Measurements from ENCODE around the gene KRT77. TPM values are rescaled to one million over a fixed set of nuclear protein-coding genes. Genes with fewer than 3 reads are reported as not detected.

The KRT77 gene
- total RNA-seq, 3 donors from 2014 or later (not counting 1 experiment from before 2014, with no cell fraction given) = not detected

DNA sequence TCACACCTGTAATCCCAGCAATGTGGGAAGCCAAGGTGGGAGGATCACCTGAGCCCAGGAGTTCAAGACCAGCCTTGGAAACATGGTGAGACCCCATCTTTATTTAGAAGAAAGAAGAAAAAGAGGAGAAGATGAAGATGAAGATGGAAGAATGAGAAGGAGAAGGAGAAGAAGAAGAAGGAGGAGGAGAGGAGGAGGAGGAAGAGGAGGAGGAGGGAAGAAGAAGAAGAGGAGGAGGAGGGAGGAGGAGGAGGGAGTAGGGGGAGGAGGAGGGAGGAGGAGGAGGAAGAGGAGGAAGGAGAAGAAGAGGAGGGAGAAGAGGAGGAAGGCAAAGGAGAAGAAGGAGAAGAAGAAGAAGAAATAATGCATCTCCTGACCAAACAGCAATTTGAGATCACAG is 14.1 kb downstream of the KRT77 start:
- peak overlapping the region; percentile 37 for H3K4me3 Mint-ChIP-seq
- H3K27ac Mint-ChIP-seq = no peak overlapping the region
- H3K4me1 Mint-ChIP-seq = peaks cover 43 to 59% of the 10 kb centered on the region in 2 donors

GRCh38 chr12:52688481-52688880 is 14.8 kb downstream of the KRT77 start:
- intact Hi-C loops (cut with micrococcal nuclease) = no loop called here
- Histone ChIP-seq H3K9me3 (ENCODE audit: control insufficient read depth, insufficient read depth, low read length) (no peaks in the 10 kb centered on the region), H3K36me3 (ENCODE audit: control insufficient read depth, insufficient read depth, low read length) (no peaks in the 10 kb centered on the region), H3K4me1 (ENCODE audit: control insufficient read depth, insufficient read depth, low read length) (peaks cover 23% of the 10 kb centered on the region), H3K4me3 (ENCODE audit: low read length) (no peak overlapping the region), H3K27me3 (ENCODE audit: control insufficient read depth, insufficient read depth, low read length) (peaks cover 7% of the 10 kb centered on the region), H3K27ac (ENCODE audit: low read length) (no peak overlapping the region)
- H3K9me3 Mint-ChIP-seq = no peaks in the 10 kb centered on the region
- ATAC-seq (no peak), DNase-seq (no peak)
- peak overlapping the region in 1 of 2 donors; percentile 76 for H3K27ac Mint-ChIP-seq
- peak overlapping the region; percentile 37 for H3K4me3 Mint-ChIP-seq
- H3K27me3 Mint-ChIP-seq (ENCODE audit: low read depth in 2 of 2) = peaks cover 0 to 33% of the 10 kb centered on the region in 2 donors
- peaks cover 42 to 67% of the 10 kb centered on the region in 2 donors for H3K4me1 Mint-ChIP-seq
- H3K36me3 Mint-ChIP-seq = no peaks in the 10 kb centered on the region
- no peak for TF ChIP-seq CTCF (IDR thresholded peaks at IDR 0.05)
- WGBS (ENCODE audit: insufficient coverage) = 76% methylated on average over 2 of the region's 2 CpGs

More for the DNA sequence above, 14.1 kb downstream of the KRT77 start:
- Histone ChIP-seq H3K27ac (ENCODE audit: low read length) (no peak overlapping the region), H3K27me3 (ENCODE audit: control insufficient read depth, insufficient read depth, low read length) (peaks cover 7% of the 10 kb centered on the region), H3K4me1 (ENCODE audit: control insufficient read depth, insufficient read depth, low read length) (peaks cover 23% of the 10 kb centered on the region), H3K9me3 (ENCODE audit: control insufficient read depth, insufficient read depth, low read length) (no peaks in the 10 kb centered on the region), H3K4me3 (ENCODE audit: low read length) (no peak overlapping the region), H3K36me3 (ENCODE audit: control insufficient read depth, insufficient read depth, low read length) (no peaks in the 10 kb centered on the region)
- no peak for TF ChIP-seq CTCF (IDR thresholded peaks at IDR 0.05)
- intact Hi-C loops (cut with micrococcal nuclease) = no loop called here
- ATAC-seq (no peak), DNase-seq (no peak)
- Mint-ChIP-seq H3K36me3 (no peaks in the 10 kb centered on the region), H3K9me3 (no peaks in the 10 kb centered on the region), H3K27me3 (ENCODE audit: low read depth in 2 of 2) (peaks cover 0 to 27% of the 10 kb centered on the region in 2 donors)

- intact Hi-C loops (cut with micrococcal nuclease) = no loop called here
- H3K36me3 ChIP-seq (ENCODE audit: control insufficient read depth, insufficient read depth, low read length) = no peaks in the 10 kb centered on the region
- H3K27ac ChIP-seq (ENCODE audit: low read length) = no peak overlapping the region
- peaks cover 0 to 28% of the 10 kb centered on the region in 2 donors for H3K27me3 Mint-ChIP-seq (ENCODE audit: low read depth in 2 of 2)
- TF ChIP-seq CTCF (IDR thresholded peaks at IDR 0.05) = no peak
- peaks cover 23% of the 10 kb centered on the region for H3K4me1 ChIP-seq (ENCODE audit: control insufficient read depth, insufficient read depth, low read length)
- 64% methylated on average over 7 of the region's 8 CpGs for WGBS (ENCODE audit: insufficient coverage)
- peak in 2 of 3 donors; percentile 60 to 66 for ATAC-seq
- no peak overlapping the region for H3K4me3 ChIP-seq (ENCODE audit: low read length)
- no peaks in the 10 kb centered on the region for H3K9me3 Mint-ChIP-seq
- H3K27me3 ChIP-seq (ENCODE audit: control insufficient read depth, insufficient read depth, low read length) = peaks cover 7% of the 10 kb centered on the region
- no peaks in the 10 kb centered on the region for H3K36me3 Mint-ChIP-seq
- DNase-seq = peak in 1 of 2 donors; percentile 26
- peak overlapping the region in 1 of 2 donors; percentile 76 for H3K27ac Mint-ChIP-seq
- H3K4me3 Mint-ChIP-seq = peak overlapping the region; percentile 25
- H3K4me1 Mint-ChIP-seq = peaks cover 39 to 67% of the 10 kb centered on the region in 2 donors
- H3K9me3 ChIP-seq (ENCODE audit: control insufficient read depth, insufficient read depth, low read length) = no peaks in the 10 kb centered on the region
Observed at GRCh38 chr12:52687497-52688385, 15.6 kb downstream of the KRT77 start.

Data from natural killer cell (primary cell).